ENCODE data around the gene CTSF. TPM values are rescaled to one million over a fixed set of nuclear protein-coding genes. Genes with fewer than 3 reads are reported as not detected.

Gene CTSF
- not detected in 2 replicates for total RNA-seq (2014; rRNA removed; shearing (Covaris generic); ENCODE audit: low replicate concordance)

- no peaks in the 10 kb centered on the region for H3K4me1 ChIP-seq (ENCODE audit: low read length)
- H3K9ac ChIP-seq (ENCODE audit: low read length): no peak within 1 kb of the TSS
- no peak within 1 kb of the TSS for H3K27ac ChIP-seq (ENCODE audit: low read length)
- H3K9me3 ChIP-seq (ENCODE audit: low read length): no peaks in the 10 kb centered on the region
- no peak for DNase-seq
- no peak within 1 kb of the TSS for H2AFZ ChIP-seq (ENCODE audit: low read length)
- H3K79me2 ChIP-seq (ENCODE audit: low read length): no peaks in the 10 kb centered on the region
- H3K27me3 ChIP-seq (ENCODE audit: low read length): no peaks in the 10 kb centered on the region
- H3K4me2 ChIP-seq (ENCODE audit: low read depth, low read length, poor library complexity, severe bottlenecking): no peak within 1 kb of the TSS
- H3K36me3 ChIP-seq (ENCODE audit: insufficient read depth, low read length): no peaks in the 10 kb centered on the region
- no peaks in the 10 kb centered on the region for H4K20me1 ChIP-seq (ENCODE audit: insufficient read depth, low read depth, low read length)
- no peaks in the 10 kb centered on the region for H3K9me2 ChIP-seq (replicated peaks; ENCODE audit: insufficient read depth, low read length)
- H3K4me3 ChIP-seq (ENCODE audit: low read length): no peak within 1 kb of the TSS
Measured at GRCh38 chr11:66568124-66568916, at the start of gene CTSF. Gene CTSF, minus strand, starts transcription at chr11:66568606. Its CDS starts 120 bp downstream, at chr11:66568486.

GRCh38 chr11:66617155-66617834 is 48.9 kb upstream of the CTSF start:
- Histone ChIP-seq H3K9me2 (replicated peaks; ENCODE audit: insufficient read depth, low read length) (no peaks in the 10 kb centered on the region), H2AFZ (ENCODE audit: low read length) (no peak overlapping the region), H3K27ac (ENCODE audit: low read length) (peak overlapping the region; percentile 83), H3K9ac (ENCODE audit: low read length) (peak overlapping the region; percentile 91), H3K4me3 (ENCODE audit: low read length) (peak overlapping the region; percentile 97), H4K20me1 (ENCODE audit: insufficient read depth, low read depth, low read length) (peaks cover 47% of the 10 kb centered on the region), H3K4me1 (ENCODE audit: low read length) (peaks cover 30% of the 10 kb centered on the region), H3K4me2 (ENCODE audit: low read depth, low read length, poor library complexity, severe bottlenecking) (peak overlapping the region; percentile 92), H3K9me3 (ENCODE audit: low read length) (no peaks in the 10 kb centered on the region), H3K79me2 (ENCODE audit: low read length) (peaks cover 68% of the 10 kb centered on the region), H3K27me3 (ENCODE audit: low read length) (no peaks in the 10 kb centered on the region), H3K36me3 (ENCODE audit: insufficient read depth, low read length) (peaks cover 28% of the 10 kb centered on the region)
- DNase-seq: no peak

GRCh38 chr11:66616379-66617154 is 48.2 kb upstream of the CTSF start, which contains the start of gene RBM14:
Gene RBM14, plus strand, starts transcription at chr11:66616630. Its CDS starts 91 bp downstream, at chr11:66616721.
- H3K9ac ChIP-seq (ENCODE audit: low read length): peak within 1 kb of the TSS; percentile 91
- no peak within 1 kb of the TSS for H2AFZ ChIP-seq (ENCODE audit: low read length)
- peaks cover 28% of the 10 kb centered on the region for H3K36me3 ChIP-seq (ENCODE audit: insufficient read depth, low read length)
- H3K4me3 ChIP-seq (ENCODE audit: low read length): peak within 1 kb of the TSS; percentile 97
- peak within 1 kb of the TSS; percentile 87 for H3K27ac ChIP-seq (ENCODE audit: low read length)
- peaks cover 36% of the 10 kb centered on the region for H3K4me1 ChIP-seq (ENCODE audit: low read length)
- peak within 1 kb of the TSS; percentile 96 for H3K4me2 ChIP-seq (ENCODE audit: low read depth, low read length, poor library complexity, severe bottlenecking)
- no peaks in the 10 kb centered on the region for H3K27me3 ChIP-seq (ENCODE audit: low read length)
- peak; percentile 100 for DNase-seq
- peaks cover 41% of the 10 kb centered on the region for H4K20me1 ChIP-seq (ENCODE audit: insufficient read depth, low read depth, low read length)
- H3K9me3 ChIP-seq (ENCODE audit: low read length): no peaks in the 10 kb centered on the region
- no peaks in the 10 kb centered on the region for H3K9me2 ChIP-seq (replicated peaks; ENCODE audit: insufficient read depth, low read length)
- H3K79me2 ChIP-seq (ENCODE audit: low read length): peaks cover 60% of the 10 kb centered on the region

GRCh38 chr11:66614073-66614472 is 45.7 kb upstream of the CTSF start:
- Histone ChIP-seq H3K9me3 (ENCODE audit: low read length) (no peaks in the 10 kb centered on the region), H3K4me3 (ENCODE audit: low read length) (no peak overlapping the region), H3K27me3 (ENCODE audit: low read length) (no peaks in the 10 kb centered on the region), H3K9ac (ENCODE audit: low read length) (no peak overlapping the region), H3K79me2 (ENCODE audit: low read length) (peaks cover 37% of the 10 kb centered on the region), H3K27ac (ENCODE audit: low read length) (no peak overlapping the region), H3K36me3 (ENCODE audit: insufficient read depth, low read length) (peaks cover 20% of the 10 kb centered on the region), H3K4me1 (ENCODE audit: low read length) (peaks cover 49% of the 10 kb centered on the region), H3K4me2 (ENCODE audit: low read depth, low read length, poor library complexity, severe bottlenecking) (no peak overlapping the region), H2AFZ (ENCODE audit: low read length) (no peak overlapping the region), H3K9me2 (replicated peaks; ENCODE audit: insufficient read depth, low read length) (no peaks in the 10 kb centered on the region), H4K20me1 (ENCODE audit: insufficient read depth, low read depth, low read length) (peaks cover 23% of the 10 kb centered on the region)
- DNase-seq: no peak

- peak overlapping the region; percentile 73 for H3K27ac ChIP-seq (ENCODE audit: low read length)
- no peaks in the 10 kb centered on the region for H3K27me3 ChIP-seq (ENCODE audit: low read length)
- peaks cover 21% of the 10 kb centered on the region for H3K79me2 ChIP-seq (ENCODE audit: low read length)
- H2AFZ ChIP-seq (ENCODE audit: low read length): no peak overlapping the region
- DNase-seq: no peak
- H3K36me3 ChIP-seq (ENCODE audit: insufficient read depth, low read length): peaks cover 3% of the 10 kb centered on the region
- no peak overlapping the region for H3K9ac ChIP-seq (ENCODE audit: low read length)
- no peaks in the 10 kb centered on the region for H3K9me3 ChIP-seq (ENCODE audit: low read length)
- no peaks in the 10 kb centered on the region for H3K9me2 ChIP-seq (replicated peaks; ENCODE audit: insufficient read depth, low read length)
- H3K4me1 ChIP-seq (ENCODE audit: low read length): peaks cover 37% of the 10 kb centered on the region
- H3K4me3 ChIP-seq (ENCODE audit: low read length): no peak overlapping the region
- peaks cover 7% of the 10 kb centered on the region for H4K20me1 ChIP-seq (ENCODE audit: insufficient read depth, low read depth, low read length)
- H3K4me2 ChIP-seq (ENCODE audit: low read depth, low read length, poor library complexity, severe bottlenecking): no peak overlapping the region
Measured at GRCh38 chr11:66612458-66612857, 44.1 kb upstream of the CTSF start.

- Histone ChIP-seq H2AFZ (ENCODE audit: low read length) (no peak overlapping the region), H3K9me2 (replicated peaks; ENCODE audit: insufficient read depth, low read length) (no peaks in the 10 kb centered on the region)
Measured at GRCh38 chr11:66609721-66610617, 41.6 kb upstream of the CTSF start.

GRCh38 chr11:66607126-66607834 is 38.9 kb upstream of the CTSF start:
- Histone ChIP-seq H3K36me3 (ENCODE audit: insufficient read depth, low read length) (peaks cover 3% of the 10 kb centered on the region), H4K20me1 (ENCODE audit: insufficient read depth, low read depth, low read length) (no peaks in the 10 kb centered on the region), H3K27me3 (ENCODE audit: low read length) (no peaks in the 10 kb centered on the region), H3K4me1 (ENCODE audit: low read length) (peaks cover 29% of the 10 kb centered on the region), H3K9me2 (replicated peaks; ENCODE audit: insufficient read depth, low read length) (no peaks in the 10 kb centered on the region), H3K4me2 (ENCODE audit: low read depth, low read length, poor library complexity, severe bottlenecking) (no peak overlapping the region), H3K79me2 (ENCODE audit: low read length) (no peaks in the 10 kb centered on the region), H3K4me3 (ENCODE audit: low read length) (no peak overlapping the region), H3K9me3 (ENCODE audit: low read length) (no peaks in the 10 kb centered on the region), H3K9ac (ENCODE audit: low read length) (no peak overlapping the region), H2AFZ (ENCODE audit: low read length) (no peak overlapping the region), H3K27ac (ENCODE audit: low read length) (no peak overlapping the region)
- no peak for DNase-seq

More at GRCh38 chr11:66609721-66610617, 41.6 kb upstream of the CTSF start:
- no peaks in the 10 kb centered on the region for H3K27me3 ChIP-seq (ENCODE audit: low read length)
- no peak for DNase-seq
- H3K4me1 ChIP-seq (ENCODE audit: low read length): peaks cover 29% of the 10 kb centered on the region
- no peaks in the 10 kb centered on the region for H3K79me2 ChIP-seq (ENCODE audit: low read length)
- no peak overlapping the region for H3K4me3 ChIP-seq (ENCODE audit: low read length)
- H3K9me3 ChIP-seq (ENCODE audit: low read length): no peaks in the 10 kb centered on the region
- H3K4me2 ChIP-seq (ENCODE audit: low read depth, low read length, poor library complexity, severe bottlenecking): no peak overlapping the region
- H3K27ac ChIP-seq (ENCODE audit: low read length): peak overlapping the region; percentile 73
- H3K36me3 ChIP-seq (ENCODE audit: insufficient read depth, low read length): no peaks in the 10 kb centered on the region; the same call in none of the 2 replicates
- H4K20me1 ChIP-seq (ENCODE audit: insufficient read depth, low read depth, low read length): no peaks in the 10 kb centered on the region
- H3K9ac ChIP-seq (ENCODE audit: low read length): no peak overlapping the region
